ENCODE data around the gene CEP76. TPM values are rescaled to one million over a fixed set of nuclear protein-coding genes. Genes with fewer than 3 reads are reported as not detected.
"Not testable (repeated sequence)": the region's sequence is repeated elsewhere in the genome, so short reads cannot be mapped to it uniquely, and the experiment has no call there.

The CEP76 gene
- total RNA-seq, 6 donors from 2014 or later = 3.9 to 18.9 (median 5.4) TPM

GRCh38 chr18:12652861-12653401, 49.6 kb downstream of the CEP76 start:
- 50 to 51% methylated on average over 3 of the region's 3 CpGs for WGBS, 2 donors
- TF ChIP-seq POLR2AphosphoS5 (IDR thresholded peaks at IDR 0.05) = no peak
- no peak for TF ChIP-seq POLR2A (IDR thresholded peaks at IDR 0.05)
- TF ChIP-seq EP300 (IDR thresholded peaks at IDR 0.05) = no peak
- TF ChIP-seq CTCF (IDR thresholded peaks at IDR 0.05) = no peak
- Histone ChIP-seq H3K9me3 (no peaks in the 10 kb centered on the region), H3K27ac (peak overlapping the region in 1 of 4 donors; percentile 4), H3K4me1 (peaks cover 17 to 26% (median 21%) of the 10 kb centered on the region in 4 donors), H3K27me3 (no peaks in the 10 kb centered on the region), H3K4me3 (no peak overlapping the region), H3K36me3 (no peaks in the 10 kb centered on the region)
- no peak for DNase-seq
- ATAC-seq (ENCODE audit: low FRiP score in 2 of 2) = no peak

DNA sequence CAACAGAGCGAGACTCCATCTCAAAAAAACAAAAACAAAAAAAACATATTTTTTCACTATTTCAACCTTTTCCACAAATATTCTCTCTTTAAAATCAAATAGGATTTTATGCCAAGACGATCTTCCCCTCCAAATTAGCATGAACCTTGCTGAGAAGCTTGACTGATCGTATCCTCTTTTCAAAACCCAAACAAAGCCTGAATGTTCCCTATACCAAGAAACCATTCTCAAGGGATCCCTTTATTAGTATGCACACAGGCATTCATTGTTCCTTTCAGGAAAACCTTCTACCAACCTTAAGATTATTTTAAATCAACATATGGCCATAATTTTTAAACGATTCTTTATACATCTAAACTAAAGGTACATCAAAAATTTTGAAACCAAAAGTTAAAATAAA, 50.9 kb downstream of the CEP76 start:
- no peaks in the 10 kb centered on the region for H3K9me3 ChIP-seq
- 82 to 83% methylated on average over 4 of the region's 4 CpGs for WGBS, 2 donors
- TF ChIP-seq EP300 (IDR thresholded peaks at IDR 0.05) = no peak
- no peak for TF ChIP-seq POLR2A (IDR thresholded peaks at IDR 0.05)
- TF ChIP-seq CTCF (IDR thresholded peaks at IDR 0.05) = no peak
- TF ChIP-seq POLR2AphosphoS5 (IDR thresholded peaks at IDR 0.05) = no peak
- H3K4me1 ChIP-seq = peaks cover 17 to 22% (median 19%) of the 10 kb centered on the region in 4 donors
- ATAC-seq (ENCODE audit: low FRiP score in 2 of 2) (no peak), DNase-seq (no peak)
- no peak overlapping the region for H3K27ac ChIP-seq
- H3K36me3 ChIP-seq = no peaks in the 10 kb centered on the region
- H3K27me3 ChIP-seq = no peaks in the 10 kb centered on the region
- H3K4me3 ChIP-seq = no peak overlapping the region

GRCh38 chr18:12647773-12648172, 54.8 kb downstream of the CEP76 start:
- H3K4me1 ChIP-seq = peaks cover 0 to 16% (median 8%) of the 10 kb centered on the region in 4 donors
- no peaks in the 10 kb centered on the region for H3K36me3 ChIP-seq
- H3K9me3 ChIP-seq = no peaks in the 10 kb centered on the region
- no peaks in the 10 kb centered on the region for H3K27me3 ChIP-seq
- TF ChIP-seq CTCF (IDR thresholded peaks at IDR 0.05) (no peak), POLR2A (IDR thresholded peaks at IDR 0.05) (no peak), POLR2AphosphoS5 (IDR thresholded peaks at IDR 0.05) (no peak), EP300 (IDR thresholded peaks at IDR 0.05) (no peak)
- ATAC-seq (ENCODE audit: low FRiP score in 2 of 2) = no peak
- H3K27ac ChIP-seq = no peak overlapping the region
- WGBS, 2 donors = 88 to 91% methylated on average over 3 of the region's 3 CpGs
- no peak overlapping the region for H3K4me3 ChIP-seq
- DNase-seq = no peak

GRCh38 chr18:12645751-12646203, 56.7 kb downstream of the CEP76 start:
- Histone ChIP-seq H3K9me3 (no peaks in the 10 kb centered on the region), H3K36me3 (no peaks in the 10 kb centered on the region), H3K27me3 (no peaks in the 10 kb centered on the region), H3K27ac (peak overlapping the region in 2 of 4 donors; percentile 18 to 52), H3K4me1 (peaks cover 0 to 15% (median 7%) of the 10 kb centered on the region in 4 donors), H3K4me3 (no peak overlapping the region)
- WGBS, 2 donors = 52 to 58% methylated on average over 10 of the region's 10 CpGs
- peak; percentile 71 to 93 for ATAC-seq (ENCODE audit: low FRiP score in 2 of 2)
- TF ChIP-seq EP300 (IDR thresholded peaks at IDR 0.05) (peak in 1 of 4 donors; percentile 95), POLR2A (IDR thresholded peaks at IDR 0.05) (peak in 1 of 4 donors; percentile 37), POLR2AphosphoS5 (IDR thresholded peaks at IDR 0.05) (peak; percentile 40 to 77), CTCF (IDR thresholded peaks at IDR 0.05) (no peak)
- peak in 1 of 2 donors; percentile 85 for DNase-seq

DNA sequence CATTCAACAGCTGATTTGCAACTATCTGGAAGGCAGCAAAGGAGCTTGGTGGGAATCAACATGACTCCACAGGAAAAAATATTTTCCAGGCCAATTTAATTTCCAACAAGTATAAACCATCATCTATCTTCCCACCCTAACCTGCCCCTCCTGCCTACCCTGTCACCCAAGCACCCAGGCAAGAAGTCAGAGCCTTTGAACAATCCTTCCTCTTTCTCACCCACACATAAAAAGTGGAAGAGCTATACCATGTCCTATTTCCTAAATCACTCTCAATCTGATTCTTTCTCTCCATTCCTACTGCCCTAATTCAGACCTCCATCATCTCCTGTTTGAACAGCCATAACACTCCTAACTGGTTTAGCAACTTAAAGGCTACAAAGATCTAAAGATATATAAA, 57.3 kb downstream of the CEP76 start:
- Histone ChIP-seq H3K4me1 (peaks cover 0 to 20% (median 7%) of the 10 kb centered on the region in 4 donors), H3K36me3 (no peaks in the 10 kb centered on the region), H3K27ac (peak overlapping the region in 2 of 4 donors; percentile 18 to 52), H3K4me3 (no peak overlapping the region), H3K9me3 (no peaks in the 10 kb centered on the region), H3K27me3 (no peaks in the 10 kb centered on the region)
- TF ChIP-seq CTCF (IDR thresholded peaks at IDR 0.05) = no peak
- TF ChIP-seq POLR2A (IDR thresholded peaks at IDR 0.05) = no peak
- no peak for TF ChIP-seq POLR2AphosphoS5 (IDR thresholded peaks at IDR 0.05)
- no peak for TF ChIP-seq EP300 (IDR thresholded peaks at IDR 0.05)
- ATAC-seq (ENCODE audit: low FRiP score in 2 of 2) (peak; percentile 16 to 38), DNase-seq (no peak)

DNA sequence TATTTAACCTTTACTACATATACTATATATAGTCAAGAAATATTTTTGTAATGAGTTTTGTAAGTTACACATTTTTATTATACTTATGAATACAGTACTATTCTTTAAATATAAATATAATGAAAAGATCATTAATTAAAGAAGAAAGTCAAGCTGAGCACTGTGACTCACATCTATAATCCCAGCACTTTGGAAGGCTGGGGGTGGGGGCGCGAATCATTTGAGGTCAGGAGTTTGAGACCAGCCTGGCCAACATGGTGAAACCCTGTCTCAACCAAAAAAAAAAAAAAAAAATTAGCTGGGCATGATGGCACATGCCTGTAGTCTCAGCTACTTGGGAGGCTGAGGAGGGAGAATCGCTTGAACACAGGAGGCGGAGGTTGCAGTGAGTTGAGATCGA, 58.8 kb downstream of the CEP76 start:
- not testable (repeated sequence) for H3K4me3 ChIP-seq; H3K27ac ChIP-seq; H3K27me3 ChIP-seq; H3K9me3 ChIP-seq; ATAC-seq (ENCODE audit: low FRiP score in 2 of 2); DNase-seq; H3K36me3 ChIP-seq
- WGBS, 2 donors = 90 to 95% methylated on average over 5 of the region's 5 CpGs
- peaks cover 0 to 20% (median 9%) of the 10 kb centered on the region in 4 donors for H3K4me1 ChIP-seq
